AG08396 (cell line): ENCODE measurements around the gene AHCYL2.
"Not testable (repeated sequence)": the region's sequence is repeated elsewhere in the genome, so short reads cannot be mapped to it uniquely, and the experiment has no call there.

Source experiments
- DNase-seq: peaks from one replicate; pipeline ENCODE4 v3.0.0; 2012; ENCODE audit warnings: low spot score, mixed read lengths

AHCYL2 gene

GRCh38 chr7:129385116-129385515 lies 160.3 kb downstream of the AHCYL2 start:
- no peak for DNase-seq

- DNase-seq = no peak
These were observed 160.8 kb downstream of the AHCYL2 start for GRCh38 chr7:129385598-129385997.

GRCh38 chr7:129386506-129386905 lies 161.7 kb downstream of the AHCYL2 start:
- DNase-seq = no peak

DNA sequence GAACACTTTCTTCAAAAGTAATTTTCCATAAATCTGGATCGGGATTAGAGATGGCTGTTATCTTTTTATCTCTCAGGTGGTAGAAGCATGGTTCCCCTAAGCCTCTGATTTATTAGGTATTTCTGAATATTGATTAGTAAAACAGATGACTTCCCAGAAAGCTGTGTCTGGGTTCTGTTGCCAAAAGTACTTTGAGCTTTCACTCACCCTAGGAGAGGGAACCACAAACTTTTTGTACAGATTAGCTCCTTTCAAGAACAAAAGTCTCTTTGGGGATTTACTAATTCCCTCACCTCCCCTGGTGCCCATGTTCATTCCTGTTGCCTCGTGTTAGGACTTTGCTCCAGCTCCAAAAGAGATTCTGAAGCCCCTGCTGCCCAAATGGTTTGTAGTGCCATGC lies 162.7 kb downstream of the AHCYL2 start:
- DNase-seq = no peak

- no peak for DNase-seq
These were observed 163.7 kb downstream of the AHCYL2 start for GRCh38 chr7:129388333-129389098.

GRCh38 chr7:129389829-129390228 lies 165.0 kb downstream of the AHCYL2 start:
- no peak for DNase-seq

DNA sequence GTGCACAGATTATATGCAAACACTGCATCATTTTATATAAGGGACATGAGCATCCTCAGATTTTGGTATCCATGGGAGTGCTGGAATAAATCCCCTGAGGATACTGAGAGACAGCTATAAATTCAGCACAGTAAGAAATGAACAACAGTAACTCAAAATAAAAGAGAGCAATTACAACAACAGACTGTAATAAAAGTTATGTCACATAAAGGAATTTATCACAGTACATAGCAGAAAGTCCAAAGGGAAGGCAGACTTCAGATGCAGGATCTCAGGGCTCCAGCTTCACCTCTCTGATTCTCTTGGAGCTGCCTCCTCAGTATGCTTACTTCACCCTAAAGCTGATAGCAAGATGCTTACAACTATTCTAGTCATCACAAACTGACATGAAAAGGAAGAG lies 165.5 kb downstream of the AHCYL2 start:
- DNase-seq = no peak

DNA sequence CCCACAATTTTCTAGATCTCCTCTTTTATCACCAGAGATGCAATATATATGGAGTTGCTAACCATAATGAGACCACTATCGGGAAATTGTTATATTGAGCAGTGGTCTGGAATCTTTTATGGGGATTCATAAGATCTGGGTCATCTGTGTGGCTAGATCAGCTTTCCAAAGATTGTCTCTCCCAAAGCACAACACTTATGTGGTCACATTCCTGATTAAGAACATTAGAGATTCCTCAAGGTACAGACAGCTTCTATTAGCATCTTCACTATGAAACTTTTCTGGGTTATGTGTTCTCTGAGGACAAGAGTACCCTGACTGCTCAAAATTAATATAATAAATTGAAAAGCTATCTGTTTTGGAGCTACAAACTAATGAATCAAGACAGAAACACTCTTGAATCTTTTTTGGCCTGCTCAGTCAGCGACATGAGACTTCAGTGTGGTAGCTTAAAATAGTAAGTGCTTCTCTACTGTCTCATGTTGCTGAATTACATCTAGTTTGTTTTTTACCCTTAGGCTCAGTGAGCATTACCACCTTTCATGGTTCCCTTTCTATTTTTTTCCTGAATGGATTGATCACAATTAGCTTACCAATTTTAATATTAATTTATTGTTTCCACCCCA lies 166.8 kb downstream of the AHCYL2 start:
- DNase-seq = no peak

- no peak for DNase-seq
These were observed 168.4 kb downstream of the AHCYL2 start for GRCh38 chr7:129393255-129393654.

DNA sequence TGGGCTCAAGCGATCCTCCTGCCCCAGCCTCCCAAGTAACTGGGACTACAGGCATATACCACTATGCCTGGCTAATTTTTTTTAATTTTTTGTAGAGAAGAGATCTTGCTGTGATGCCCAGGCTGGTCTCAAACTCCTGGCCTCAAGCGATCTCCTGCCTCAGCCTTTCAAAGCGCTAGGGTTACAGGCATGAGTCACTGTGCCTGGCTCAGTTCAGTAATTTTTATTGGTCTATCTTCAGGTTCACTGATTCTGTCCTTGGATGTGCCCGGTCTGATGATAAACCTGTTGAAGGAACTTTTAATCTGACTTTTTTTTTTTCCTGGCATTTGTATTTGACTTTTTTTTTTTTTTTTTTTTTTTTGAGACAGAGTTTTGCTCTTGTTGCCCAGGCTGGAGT lies 169.3 kb downstream of the AHCYL2 start:
- no peak for DNase-seq

- no peak for DNase-seq
These were observed 170.4 kb downstream of the AHCYL2 start for GRCh38 chr7:129394982-129395914.

- no peak for DNase-seq
These were observed 176.6 kb downstream of the AHCYL2 start for GRCh38 chr7:129401228-129401966.

DNA sequence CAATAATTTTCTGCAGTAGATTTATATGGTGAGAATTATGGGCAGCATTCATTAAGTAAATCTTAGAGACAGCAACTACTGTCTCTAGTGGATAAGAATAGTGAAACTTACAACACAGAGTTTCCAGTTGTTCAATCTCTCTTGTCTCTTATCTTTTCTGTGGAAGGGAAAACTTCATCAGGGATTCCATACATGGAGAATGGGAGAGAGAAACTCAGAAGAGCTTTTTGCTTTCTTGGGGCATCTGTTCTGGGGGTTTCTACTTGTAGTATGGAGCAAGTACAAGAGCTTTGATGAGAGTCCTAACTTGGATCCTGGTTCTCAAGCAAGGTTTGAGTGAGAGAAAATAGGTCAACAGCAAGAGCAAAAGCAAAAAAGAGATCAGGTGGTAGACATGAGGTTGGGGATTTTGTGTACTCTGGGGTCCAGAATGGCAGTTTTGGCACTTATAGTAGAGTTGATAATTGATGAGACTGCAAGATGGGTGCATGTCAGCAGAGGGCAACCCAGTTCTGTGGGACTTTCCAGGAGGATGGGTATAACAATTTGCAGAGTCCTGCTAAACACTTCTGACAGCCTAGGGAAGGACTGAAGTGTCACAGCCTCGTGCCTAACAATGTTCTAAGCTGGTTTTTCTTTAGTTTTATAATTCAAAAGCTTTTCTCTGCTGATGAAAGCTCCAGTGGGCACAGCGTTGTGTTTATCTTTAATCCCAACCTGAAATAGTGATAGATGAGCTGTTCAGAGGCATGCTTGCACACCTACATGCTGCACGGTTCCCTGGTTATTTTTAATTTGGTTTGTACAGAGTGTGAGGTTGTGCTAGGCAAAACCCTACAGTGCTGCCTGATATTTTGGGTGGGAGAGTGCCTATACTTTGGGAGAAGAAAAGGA lies 177.4 kb downstream of the AHCYL2 start:
- DNase-seq = no peak

GRCh38 chr7:129405527-129405926 lies 180.7 kb downstream of the AHCYL2 start:
- no peak for DNase-seq

DNA sequence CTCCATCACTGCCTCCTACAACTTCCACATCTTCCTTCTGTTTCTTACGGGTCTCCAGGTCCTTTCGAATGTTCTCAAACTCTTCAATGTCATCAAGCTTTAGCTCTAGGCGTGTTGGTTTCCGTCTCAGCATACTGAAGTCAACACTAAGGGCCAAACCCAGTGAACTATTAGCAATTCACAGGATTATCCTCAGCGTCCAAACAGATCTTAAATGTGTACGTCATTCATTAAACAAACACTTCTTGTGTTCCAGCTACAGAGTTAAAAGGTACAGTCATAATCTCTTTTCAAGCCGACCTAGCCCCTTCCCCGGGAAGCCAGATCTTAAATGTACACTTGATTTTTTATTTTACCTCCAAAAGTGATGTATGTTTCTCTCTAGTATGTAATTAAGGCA lies 185.4 kb downstream of the AHCYL2 start:
- DNase-seq = not testable (repeated sequence)

- no peak for DNase-seq
These were observed 187.7 kb downstream of the AHCYL2 start for GRCh38 chr7:129412501-129412900.

DNA sequence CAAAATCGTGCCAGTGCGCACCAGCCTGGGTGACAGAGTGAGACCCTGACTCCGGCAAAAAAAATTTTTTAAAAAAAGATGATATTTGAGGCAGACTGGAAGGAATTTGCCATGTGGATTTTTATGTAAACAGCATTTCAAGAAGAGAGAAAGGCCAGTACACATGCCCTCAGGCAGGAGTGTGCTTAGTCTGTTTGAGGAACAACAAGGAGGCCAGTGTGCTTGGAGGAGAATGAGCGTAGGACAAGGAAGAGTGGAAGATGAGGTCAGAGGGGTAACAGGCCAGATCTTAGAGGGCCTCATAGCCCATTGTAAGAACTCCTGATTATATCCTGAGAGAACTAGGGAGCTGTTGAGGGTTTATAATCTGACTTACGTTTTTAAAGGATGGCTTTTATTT lies 192.2 kb downstream of the AHCYL2 start:
- DNase-seq = no peak

GRCh38 chr7:129421717-129422250 lies 197.0 kb downstream of the AHCYL2 start:
- no peak for DNase-seq

DNA sequence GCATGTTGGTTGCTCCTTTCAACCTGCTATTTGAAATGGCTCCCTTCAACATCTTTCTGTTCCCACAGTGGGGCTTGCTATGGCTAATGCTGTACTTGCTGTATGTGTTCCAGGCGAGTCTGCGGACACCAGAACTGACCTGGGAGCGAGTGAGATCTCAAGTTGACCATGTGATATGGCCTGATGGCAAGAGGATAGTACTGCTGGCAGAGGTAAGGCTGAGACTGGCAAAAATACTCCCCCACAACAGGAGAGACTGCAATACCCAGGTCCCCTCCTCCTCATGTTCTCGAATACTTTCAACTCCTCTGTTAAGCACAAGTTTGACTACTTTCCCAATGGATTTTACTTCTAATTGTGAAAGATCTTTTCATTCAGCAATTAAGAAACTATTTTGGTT lies 197.9 kb downstream of the AHCYL2 start:
- DNase-seq = no peak

GRCh38 chr7:129423700-129424410 lies 199.0 kb downstream of the AHCYL2 start:
- no peak for DNase-seq
